Stimulated activated CD8-positive, alpha-beta memory T cell treated with anti-CD3 and anti-CD28 coated beads, Interleukin-15, amount 100 ng/mL, for 48 hours (primary cell): ENCODE data around the gene ARG1.

ENCODE experiments used
- DNase-seq, 2 donors: peaks; one replicate each; pipeline ENCODE4 v3.0.0-alpha.2; 2020; ENCODE audit warnings: low read depth in 2 of 2

The ARG1 gene

GRCh38 chr6:131581523-131581922, 8.5 kb downstream of the ARG1 start:
- no peak for DNase-seq

- no peak for DNase-seq
Measured at GRCh38 chr6:131586543-131586942, 13.5 kb downstream of the ARG1 start.

GRCh38 chr6:131587909-131588308, 14.9 kb downstream of the ARG1 start:
- DNase-seq, result no peak

- no peak for DNase-seq
Measured at GRCh38 chr6:131588643-131589042, 15.6 kb downstream of the ARG1 start.

- DNase-seq, result no peak
Measured at GRCh38 chr6:131592935-131593334, 19.9 kb downstream of the ARG1 start.

- no peak for DNase-seq
Measured at GRCh38 chr6:131594074-131594473, 21.0 kb downstream of the ARG1 start.

- DNase-seq, result no peak
Measured at GRCh38 chr6:131597446-131597845, 24.4 kb downstream of the ARG1 start.

- no peak for DNase-seq
Measured at GRCh38 chr6:131600716-131601115, 27.7 kb downstream of the ARG1 start.

GRCh38 chr6:131602781-131603312, 29.8 kb downstream of the ARG1 start:
- DNase-seq, result no peak

GRCh38 chr6:131613296-131613925, 40.4 kb downstream of the ARG1 start:
- DNase-seq, result no peak

- DNase-seq, result no peak
Measured at GRCh38 chr6:131615275-131615674, 42.2 kb downstream of the ARG1 start.

GRCh38 chr6:131627724-131628682, 55.0 kb downstream of the ARG1 start, which contains the start of gene MED23:
Gene MED23, minus strand, starts transcription at chr6:131628242. Its CDS starts 193 bp downstream, at chr6:131628049.
- DNase-seq, result peak; percentile 89 to 90

GRCh38 chr6:131628726-131629125, 55.7 kb downstream of the ARG1 start:
- no peak for DNase-seq

GRCh38 chr6:131629651-131630050, 56.6 kb downstream of the ARG1 start:
- no peak for DNase-seq

GRCh38 chr6:131631625-131632289, 58.7 kb downstream of the ARG1 start:
- DNase-seq, result no peak
